HepG2 (cell line): Measurements from ENCODE around the gene PCSK6. TPM values are rescaled to one million over a fixed set of nuclear protein-coding genes. Genes with fewer than 3 reads are reported as not detected.

Experiments
- AHR ChIP-seq: IDR thresholded peaks from 2 replicates; pipeline ENCODE4 v1.6.1; 2018; ENCODE audit warnings: missing genetic modification reagents, missing compliant biosample characterization
- BCL6 ChIP-seq: IDR thresholded peaks from 2 replicates; pipeline ENCODE4 v1.6.1; 2016; ENCODE audit warnings: missing genetic modification reagents, missing compliant biosample characterization
- BORCS8-MEF2B ChIP-seq: sonication (generic); formaldehyde crosslinking; IDR thresholded peaks from 2 replicates; pipeline ENCODE4 v1.8.0; 2022; ENCODE audit warnings: mild to moderate bottlenecking, missing genetic modification reagents
- CEBPG ChIP-seq: IDR thresholded peaks from 2 replicates; pipeline ENCODE4 v1.6.1; 2016
- ESRRA ChIP-seq: sonication (generic); formaldehyde crosslinking; IDR thresholded peaks from 2 replicates; pipeline ENCODE4 v1.5.1; 2020; ENCODE audit warnings: mild to moderate bottlenecking, low read depth, missing genetic modification reagents
- FOSL2 ChIP-seq: sonication (generic); formaldehyde crosslinking; IDR thresholded peaks from 2 replicates; pipeline ENCODE4 v1.4.0; 2020; ENCODE audit warnings: missing genetic modification reagents
- HDAC1 ChIP-seq: sonication (generic); formaldehyde crosslinking; IDR thresholded peaks from 2 replicates; pipeline ENCODE4 v1.5.1; 2020; ENCODE audit warnings: mild to moderate bottlenecking, missing genetic modification reagents
- HDAC2 ChIP-seq: sonication (generic); formaldehyde crosslinking; IDR thresholded peaks from 2 replicates; pipeline ENCODE4 v1.4.0; 2020; ENCODE audit warnings: missing genetic modification reagents
- KAT8 ChIP-seq: IDR thresholded peaks from 2 replicates; pipeline ENCODE4 v1.6.1; 2016; ENCODE audit warnings: missing genetic modification reagents, missing compliant biosample characterization
- KDM4B ChIP-seq: sonication (generic); formaldehyde crosslinking; IDR thresholded peaks from 2 replicates; pipeline ENCODE4 v1.4.0; 2020; ENCODE audit warnings: missing genetic modification reagents
- MIER3 ChIP-seq: IDR thresholded peaks from 2 replicates; pipeline ENCODE4 v1.6.1; 2016; ENCODE audit warnings: missing compliant biosample characterization, borderline replicate concordance
- NFE2L1 ChIP-seq: sonication (generic); formaldehyde crosslinking; IDR thresholded peaks from 2 replicates; pipeline ENCODE4 v1.4.0; 2020; ENCODE audit warnings: missing genetic modification reagents, mild to moderate bottlenecking, borderline replicate concordance
- NR2F6 ChIP-seq, 2 experiments: IDR thresholded peaks; 2 replicates each; pipeline ENCODE4 v1.6.1; 2016; ENCODE audit warnings: antibody characterized with exemption in 1 of 2, mild to moderate bottlenecking in 1 of 2
- PHF21A ChIP-seq: sonication (generic); formaldehyde crosslinking; IDR thresholded peaks from 2 replicates; pipeline ENCODE4 v1.5.0; 2020; ENCODE audit warnings: mild to moderate bottlenecking, missing genetic modification reagents
- PHF8 ChIP-seq: sonication (generic); formaldehyde crosslinking; IDR thresholded peaks from 2 replicates; pipeline ENCODE4 v1.5.0; 2020; ENCODE audit warnings: missing genetic modification reagents
- POLR2AphosphoS5 ChIP-seq: IDR thresholded peaks from 2 replicates; pipeline ENCODE4 v1.6.1; 2012; ENCODE audit warnings: low read depth, low read length
- PRMT3 ChIP-seq: sonication (generic); formaldehyde crosslinking; IDR thresholded peaks from 2 replicates; pipeline ENCODE4 v1.8.1; 2022; ENCODE audit warnings: low read depth, mild to moderate bottlenecking, moderate library complexity, missing genetic modification reagents, borderline replicate concordance
- RFXANK ChIP-seq: IDR thresholded peaks from 2 replicates; pipeline ENCODE4 v1.6.1; 2016
- SAP130 ChIP-seq: IDR thresholded peaks from 2 replicates; pipeline ENCODE4 v1.6.1; 2016; ENCODE audit warnings: low read depth
- SRSF1 ChIP-seq: fragments of 200-400 bp; formaldehyde crosslinking; optimal IDR thresholded peaks from 2 replicates; pipeline ENCODE3; 2017; ENCODE audit warnings: mild to moderate bottlenecking, low read depth, low read length, moderate library complexity
- THYN1 ChIP-seq: sonication (generic); formaldehyde crosslinking; IDR thresholded peaks from 2 replicates; pipeline ENCODE4 v1.8.1; 2023; ENCODE audit warnings: low read depth, mild to moderate bottlenecking, moderate library complexity, missing genetic modification reagents, borderline replicate concordance
- ZNF274 ChIP-seq: sonication (generic); formaldehyde crosslinking; IDR thresholded peaks from 2 replicates; pipeline ENCODE4 v1.5.1; 2020; ENCODE audit warnings: mild to moderate bottlenecking, missing genetic modification reagents
- ZNF556 ChIP-seq: sonication (generic); formaldehyde crosslinking; IDR thresholded peaks from 2 replicates; pipeline ENCODE4 v1.4.0; 2020; ENCODE audit warnings: mild to moderate bottlenecking, missing genetic modification reagents, borderline replicate concordance
- ZNF563 ChIP-seq: sonication (generic); formaldehyde crosslinking; IDR thresholded peaks from 2 replicates; pipeline ENCODE4 v1.8.0; 2022; ENCODE audit warnings: mild to moderate bottlenecking, moderate library complexity, missing genetic modification reagents
- ZNF572 ChIP-seq: sonication (generic); formaldehyde crosslinking; IDR thresholded peaks from 2 replicates; pipeline ENCODE4 v1.5.1; 2020; ENCODE audit warnings: mild to moderate bottlenecking, missing genetic modification reagents
- ZNF614 ChIP-seq: IDR thresholded peaks from 2 replicates; pipeline ENCODE4 v1.6.1; 2018; ENCODE audit warnings: missing biosample characterization, missing genetic modification reagents, inconsistent platforms, borderline replicate concordance
- ZNF724P ChIP-seq: sonication (generic); formaldehyde crosslinking; IDR thresholded peaks from 2 replicates; pipeline ENCODE4 v1.8.0; 2022; ENCODE audit warnings: missing genetic modification reagents, borderline replicate concordance
- ZNF772 ChIP-seq: sonication (generic); formaldehyde crosslinking; IDR thresholded peaks from 2 replicates; pipeline ENCODE4 v1.5.0; 2020; ENCODE audit warnings: mild to moderate bottlenecking, missing genetic modification reagents
- polyA plus RNA-seq, 8 experiments: library from polyadenylated mRNA; depleted of rRNA in 3 of 8; stranded (reverse) in 7 of 8; unstranded in 1 of 8; fragments of >200 nt; fragmentation: Illumina TruSeq in 4 of 8; extraction: Trizol in 4 of 8; gene quantifications; 2 replicates each; pipeline versions ENCODE4 v1.2.1 to v1.2.3, GENCODE V29; 2011 to 2016; ENCODE audit warnings: low read depth in 4 of 8, missing spikeins in 1 of 8, mixed read lengths in 1 of 8; ENCODE audit not compliant: insufficient read depth in 1 of 8
- total RNA-seq, 5 experiments: library from RNA; depleted of rRNA; stranded (reverse); fragments of >200 nt; fragmentation: Illumina TruSeq; extraction: Trizol; gene quantifications; 2 replicates each; pipeline ENCODE4 v1.2.3, GENCODE V29; 2016; ENCODE audit warnings: low read depth in 1 of 5
- TF ChIP-seq, protein P1 (sequence below): sonication (generic); formaldehyde crosslinking; IDR thresholded peaks from 2 replicates; pipeline ENCODE4 v1.4.0; 2020; ENCODE audit warnings: low read depth, mild to moderate bottlenecking, missing genetic modification reagents

The PCSK6 gene
- total and polyA plus RNA-seq, 2 of the 13 experiments (the other 11 are each of a cell fraction or from before 2014, with no cell fraction given): 56.5 to 155 TPM

DNA sequence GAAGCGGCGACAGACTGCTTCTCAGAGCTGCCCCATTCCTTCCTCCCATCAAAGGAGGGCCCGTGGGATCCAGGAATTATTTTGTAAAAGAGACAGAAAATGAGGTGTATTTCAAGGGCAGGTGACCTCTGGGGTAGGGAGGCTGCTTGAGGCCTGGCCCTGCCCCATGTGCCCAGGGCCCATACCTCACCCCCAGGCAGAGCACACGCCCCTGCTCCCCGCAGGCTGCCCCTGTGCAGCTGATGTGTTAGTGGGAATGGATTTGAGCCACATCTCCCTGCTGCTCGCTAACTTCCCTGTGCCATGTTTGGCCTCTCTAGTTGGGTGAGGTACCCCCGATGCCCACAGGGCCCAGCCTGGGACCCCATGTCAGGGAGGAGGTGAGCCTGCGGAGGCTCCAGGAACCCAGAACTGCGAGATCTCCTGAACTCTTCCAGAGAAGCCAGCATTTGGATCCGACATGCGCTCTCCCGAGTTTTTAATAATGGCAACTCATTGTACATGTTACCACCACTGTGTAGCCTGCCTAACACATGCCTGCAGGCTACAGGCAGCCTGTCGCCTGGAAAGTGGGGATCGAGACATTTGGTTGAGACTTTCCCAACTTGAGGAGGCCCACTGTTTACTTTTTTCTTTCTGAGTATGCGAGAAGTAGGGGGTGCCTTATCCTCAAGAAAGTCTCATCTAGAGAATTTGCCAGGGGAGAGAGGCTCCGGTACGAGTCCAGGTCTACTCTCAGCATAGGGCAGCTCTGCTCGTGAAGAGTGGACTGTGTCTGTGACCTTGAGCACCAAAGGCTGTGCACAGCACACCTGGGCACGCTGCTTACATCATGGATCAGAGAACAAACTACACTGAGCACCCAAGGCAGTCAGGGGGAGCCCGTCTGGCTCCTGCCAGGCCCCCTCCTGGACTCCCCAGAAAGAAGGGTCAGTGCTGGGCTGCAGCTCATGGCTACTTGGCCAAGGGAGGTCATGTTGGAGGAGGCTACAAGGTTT, 36.1 kb downstream of the PCSK6 start (continued):
- TF ChIP-seq HDAC1 (CRISPR knock-in tag) (peak; percentile 70), SAP130 (peak; percentile 82), KDM4B (CRISPR knock-in tag) (peak; percentile 70; the same call in 1 of the 2 replicates), RFXANK (CRISPR knock-in tag) (no peak), PHF8 (CRISPR knock-in tag) (peak; percentile 18; the same call in 1 of the 2 replicates), ZNF724P (CRISPR knock-in tag) (no peak), ZNF772 (CRISPR knock-in tag) (no peak), PHF21A (peak; percentile 67), ZNF563 (CRISPR knock-in tag) (no peak), ZNF556 (CRISPR knock-in tag) (no peak), MIER3 (CRISPR knock-in tag) (no peak; the same call in 1 of the 2 replicates), AHR (no peak), NFE2L1 (no peak), ESRRA (CRISPR knock-in tag) (peak; percentile 80; the same call in 1 of the 2 replicates), PRMT3 (CRISPR knock-in tag) (no peak), BORCS8-MEF2B (CRISPR knock-in tag) (0 out of 2 replicates have a peak, but pooled peaks have one; percentile 37), CEBPG (CRISPR knock-in tag) (peak; percentile 76), KAT8 (CRISPR knock-in tag) (0 out of 2 replicates have a peak, but pooled peaks have one; percentile 34), BCL6 (peak; percentile 60), ZNF614 (peak; percentile 33; the same call in 1 of the 2 replicates), THYN1 (no peak), HDAC2 (CRISPR knock-in tag) (peak; percentile 73), ZNF572 (CRISPR knock-in tag) (0 out of 2 replicates have a peak, but pooled peaks have one; percentile 72), NR2F6 (IDR thresholded peaks at IDR 0.05) (peak; percentile 54; the same call in 1 of the 2 replicates), NR2F6 (CRISPR knock-in tag; IDR thresholded peaks at IDR 0.05) (peak; percentile 75), SRSF1 (no peak), ZNF274 (CRISPR knock-in tag) (0 out of 2 replicates have a peak, but pooled peaks have one; percentile 18), FOSL2 (CRISPR knock-in tag) (peak; percentile 46), POLR2AphosphoS5 (no peak; the same call in 1 of the 2 replicates)
- TF ChIP-seq, protein P1, sequence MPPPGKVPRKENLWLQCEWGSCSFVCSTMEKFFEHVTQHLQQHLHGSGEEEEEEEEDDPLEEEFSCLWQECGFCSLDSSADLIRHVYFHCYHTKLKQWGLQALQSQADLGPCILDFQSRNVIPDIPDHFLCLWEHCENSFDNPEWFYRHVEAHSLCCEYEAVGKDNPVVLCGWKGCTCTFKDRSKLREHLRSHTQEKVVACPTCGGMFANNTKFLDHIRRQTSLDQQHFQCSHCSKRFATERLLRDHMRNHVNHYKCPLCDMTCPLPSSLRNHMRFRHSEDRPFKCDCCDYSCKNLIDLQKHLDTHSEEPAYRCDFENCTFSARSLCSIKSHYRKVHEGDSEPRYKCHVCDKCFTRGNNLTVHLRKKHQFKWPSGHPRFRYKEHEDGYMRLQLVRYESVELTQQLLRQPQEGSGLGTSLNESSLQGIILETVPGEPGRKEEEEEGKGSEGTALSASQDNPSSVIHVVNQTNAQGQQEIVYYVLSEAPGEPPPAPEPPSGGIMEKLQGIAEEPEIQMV: 0 out of 2 replicates have a peak, but pooled peaks have one; percentile 35
